Kidney epithelial cell (primary cell): ENCODE data around the gene LTBR. TPM values are rescaled to one million over a fixed set of nuclear protein-coding genes. Genes with fewer than 3 reads are reported as not detected.

Experiments
- DNase-seq: peaks from one replicate; pipeline ENCODE4 v3.0.0-alpha.2; 2010; ENCODE audit warnings: low read depth
- H3K27me3 ChIP-seq: 2 replicates; pipeline ENCODE4 v1.6.0; 2011; ENCODE audit warnings: low read length; ENCODE audit not compliant: control insufficient read depth, insufficient read depth
- H3K36me3 ChIP-seq: 2 replicates; pipeline ENCODE4 v1.5.1; 2011; ENCODE audit warnings: low read length; ENCODE audit not compliant: control insufficient read depth, insufficient read depth
- H3K4me3 ChIP-seq: 2 replicates; pipeline ENCODE4 v1.5.1; 2011; ENCODE audit warnings: low read depth, mild to moderate bottlenecking, control low read depth, low read length
- total RNA-seq: library from RNA; depleted of rRNA; stranded (reverse); fragments of >200 nt; gene quantifications from 2 replicates; pipeline ENCODE4 v1.2.3, GENCODE V29; 2015
- TF ChIP-seq, protein P1 (sequence below): IDR thresholded peaks from 2 replicates; pipeline ENCODE4 v1.5.1; 2011; ENCODE audit warnings: mild to moderate bottlenecking, moderate library complexity, low read length, control low read depth, inconsistent platforms; ENCODE audit not compliant: insufficient read depth, poor library complexity, severe bottlenecking

The LTBR gene
- total RNA-seq, 1 donor from 2014 or later, result 134 TPM

DNA sequence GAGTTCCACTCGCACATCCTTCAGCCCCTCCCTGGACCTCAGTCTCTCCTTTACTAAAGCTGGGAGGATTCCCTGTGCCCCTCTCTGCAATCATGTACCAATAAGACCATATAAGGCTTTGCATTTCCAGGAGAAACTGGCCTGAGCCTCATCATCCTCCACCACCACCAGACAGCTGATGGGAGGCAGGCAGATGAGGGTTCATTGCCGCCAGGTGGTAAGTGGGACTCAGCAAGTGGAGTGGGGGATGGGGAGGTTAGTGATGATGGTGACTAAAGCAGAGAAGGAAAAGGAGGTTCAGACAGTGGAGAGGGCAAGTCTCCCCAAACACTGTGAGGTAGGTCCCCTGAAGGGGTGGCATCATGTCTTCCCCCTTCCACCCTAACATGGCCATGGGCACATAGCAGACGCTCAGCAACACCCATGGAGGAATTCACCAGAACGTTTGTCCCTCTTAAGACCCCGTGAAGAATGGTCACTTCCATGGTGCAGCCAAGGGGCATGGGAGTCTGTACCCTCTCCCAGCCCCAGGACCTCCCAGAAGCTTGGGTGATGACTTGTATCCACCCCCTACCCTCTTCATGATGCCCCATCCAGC lies 37.6 kb upstream of the LTBR start:
- TF ChIP-seq, protein P1, sequence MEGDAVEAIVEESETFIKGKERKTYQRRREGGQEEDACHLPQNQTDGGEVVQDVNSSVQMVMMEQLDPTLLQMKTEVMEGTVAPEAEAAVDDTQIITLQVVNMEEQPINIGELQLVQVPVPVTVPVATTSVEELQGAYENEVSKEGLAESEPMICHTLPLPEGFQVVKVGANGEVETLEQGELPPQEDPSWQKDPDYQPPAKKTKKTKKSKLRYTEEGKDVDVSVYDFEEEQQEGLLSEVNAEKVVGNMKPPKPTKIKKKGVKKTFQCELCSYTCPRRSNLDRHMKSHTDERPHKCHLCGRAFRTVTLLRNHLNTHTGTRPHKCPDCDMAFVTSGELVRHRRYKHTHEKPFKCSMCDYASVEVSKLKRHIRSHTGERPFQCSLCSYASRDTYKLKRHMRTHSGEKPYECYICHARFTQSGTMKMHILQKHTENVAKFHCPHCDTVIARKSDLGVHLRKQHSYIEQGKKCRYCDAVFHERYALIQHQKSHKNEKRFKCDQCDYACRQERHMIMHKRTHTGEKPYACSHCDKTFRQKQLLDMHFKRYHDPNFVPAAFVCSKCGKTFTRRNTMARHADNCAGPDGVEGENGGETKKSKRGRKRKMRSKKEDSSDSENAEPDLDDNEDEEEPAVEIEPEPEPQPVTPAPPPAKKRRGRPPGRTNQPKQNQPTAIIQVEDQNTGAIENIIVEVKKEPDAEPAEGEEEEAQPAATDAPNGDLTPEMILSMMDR, result no peak
- DNase-seq, result no peak
- Histone ChIP-seq H3K27me3 (no peaks in the 10 kb centered on the region), H3K36me3 (peaks cover 1% of the 10 kb centered on the region), H3K4me3 (no peak overlapping the region)

DNA sequence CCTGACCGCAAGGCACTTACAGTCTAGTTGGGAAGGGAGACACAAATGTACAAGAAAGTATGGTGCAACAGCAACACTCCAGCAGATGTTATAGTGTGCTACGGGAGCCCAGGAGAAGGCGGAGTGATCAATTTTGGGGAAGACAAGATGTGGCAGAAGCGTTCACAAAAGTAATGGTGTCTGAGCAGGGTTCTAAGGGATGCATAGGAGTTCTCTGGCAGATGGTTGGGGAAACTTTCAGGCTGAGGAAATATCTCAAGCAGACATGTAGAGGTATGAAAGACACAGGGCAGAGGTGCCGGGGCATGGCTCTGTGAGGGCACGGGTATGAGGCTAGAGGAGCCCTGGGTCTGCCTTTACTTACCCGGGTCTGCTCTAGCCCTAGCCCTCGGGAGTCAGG lies 37.0 kb upstream of the LTBR start:
- TF ChIP-seq, protein P1, result no peak
- peaks cover 1% of the 10 kb centered on the region for H3K36me3 ChIP-seq
- H3K27me3 ChIP-seq, result no peaks in the 10 kb centered on the region
- DNase-seq, result no peak
- no peak overlapping the region for H3K4me3 ChIP-seq

DNA sequence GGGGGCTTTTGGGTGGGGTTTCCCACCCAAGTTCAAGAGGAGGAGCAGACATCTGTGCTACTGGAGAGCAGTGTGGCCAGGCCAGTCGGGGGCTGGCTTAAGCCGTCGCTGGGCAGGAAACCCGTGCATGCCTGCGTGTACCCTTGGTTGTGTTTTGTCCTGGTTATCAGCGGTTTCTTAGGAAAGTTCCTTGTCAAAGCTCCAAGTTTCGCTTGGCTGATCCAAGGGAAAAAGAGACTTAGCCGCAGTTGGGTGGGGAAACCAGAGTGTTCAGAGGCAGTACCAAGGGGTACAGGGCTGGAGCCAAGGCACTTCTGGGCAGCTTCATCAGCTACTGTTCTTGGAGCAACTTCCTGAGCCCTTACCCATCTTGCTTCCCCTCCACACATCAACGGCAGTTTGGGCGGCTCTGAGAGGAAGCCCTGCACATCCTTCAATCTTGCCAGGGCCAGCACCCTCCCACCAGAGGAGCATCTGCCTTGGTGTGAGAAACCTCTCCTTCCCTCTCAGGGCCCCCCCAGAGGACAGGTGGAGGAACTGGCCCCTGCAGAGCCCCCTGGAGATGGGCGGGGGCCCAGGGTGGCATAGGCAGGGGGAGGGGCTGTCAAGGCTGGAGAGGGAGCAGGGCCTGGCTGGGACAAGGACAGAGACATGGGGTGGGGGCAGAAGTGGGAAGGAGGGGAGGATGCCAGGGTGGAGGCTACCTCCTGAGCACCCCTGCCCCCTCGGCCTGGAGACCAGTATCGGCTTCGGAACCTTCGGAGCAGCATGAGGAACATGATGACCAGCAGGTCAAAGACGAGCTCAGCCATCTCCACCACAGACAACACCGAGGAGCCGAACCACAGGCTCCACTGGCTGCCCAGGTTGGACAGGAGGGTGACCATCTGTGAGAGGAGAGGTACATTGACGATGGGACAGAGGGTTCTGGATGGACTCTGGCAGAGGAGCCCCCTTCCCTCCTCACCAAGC lies 36.3 kb upstream of the LTBR start:
- TF ChIP-seq, protein P1, result no peak
- peaks cover 1% of the 10 kb centered on the region for H3K36me3 ChIP-seq
- no peak overlapping the region for H3K4me3 ChIP-seq
- H3K27me3 ChIP-seq, result no peaks in the 10 kb centered on the region
- DNase-seq, result no peak

DNA sequence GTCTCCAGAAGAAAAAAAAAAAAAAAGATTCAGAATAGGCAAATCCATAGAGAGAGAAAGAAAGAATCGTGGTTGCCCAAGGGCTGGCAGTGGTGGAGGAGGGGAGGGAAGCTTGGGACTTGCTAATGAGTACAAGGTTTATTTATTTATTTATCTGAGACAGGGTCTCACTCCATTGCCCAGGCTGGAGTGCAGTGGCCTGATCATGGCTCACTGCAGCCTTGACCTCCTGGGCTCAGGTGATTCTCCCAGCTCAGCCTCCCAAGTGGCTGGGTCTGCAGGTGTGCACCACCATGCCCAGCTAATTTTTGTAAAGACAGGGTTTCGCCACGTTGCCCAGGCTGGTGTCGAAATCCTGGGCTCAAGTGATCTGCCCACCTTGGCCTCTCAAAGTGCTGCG lies 32.3 kb upstream of the LTBR start:
- TF ChIP-seq, protein P1, result no peak
- DNase-seq, result no peak
- H3K27me3 ChIP-seq, result no peaks in the 10 kb centered on the region
- no peak overlapping the region for H3K4me3 ChIP-seq
- peaks cover 1% of the 10 kb centered on the region for H3K36me3 ChIP-seq

DNA sequence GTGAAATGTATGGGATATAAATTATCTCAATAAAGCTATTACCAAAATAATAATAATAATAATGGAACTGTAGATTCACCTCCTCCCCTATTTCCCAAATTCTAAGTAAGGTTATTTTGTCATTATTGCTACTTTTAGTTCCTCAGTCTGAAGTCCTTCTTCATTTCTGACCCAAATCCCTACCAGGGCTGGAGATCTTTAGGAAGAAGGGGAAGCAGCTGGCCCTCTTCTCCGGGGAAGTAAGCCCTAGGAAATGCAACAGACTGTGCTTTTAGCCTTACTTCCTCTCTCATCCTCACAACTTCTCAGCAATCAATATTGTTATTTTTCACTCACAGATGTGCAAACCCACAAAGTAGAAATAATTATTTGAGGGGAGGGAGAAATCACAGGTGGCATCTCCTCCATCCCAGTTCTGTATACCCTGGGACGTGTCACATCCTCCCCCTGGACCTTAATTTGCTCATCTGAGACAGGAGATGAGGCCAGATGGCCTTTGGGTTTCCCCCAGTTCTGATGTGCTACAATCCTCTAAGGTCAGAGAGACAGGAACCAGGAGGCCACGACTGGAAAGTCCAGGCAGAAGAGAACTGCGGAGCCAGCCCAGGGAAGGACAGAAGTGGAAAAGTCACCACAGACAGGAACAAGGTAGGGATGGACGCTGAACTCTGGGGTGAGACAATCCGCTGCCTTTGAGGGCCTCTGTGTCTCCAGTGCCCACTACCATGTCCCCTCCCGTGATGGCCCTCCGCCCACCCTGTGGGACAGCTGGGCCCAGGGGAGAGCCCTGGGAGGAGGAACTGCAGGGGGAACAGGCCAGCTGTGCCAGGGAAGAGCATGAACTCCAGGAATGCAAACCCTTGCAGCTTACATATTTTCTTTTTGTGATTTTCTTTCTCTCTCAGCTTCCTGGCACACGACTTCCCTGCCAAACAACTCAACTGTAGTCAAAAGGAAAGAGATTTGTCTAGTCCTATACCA lies 31.5 kb upstream of the LTBR start:
- TF ChIP-seq, protein P1, result no peak
- H3K27me3 ChIP-seq, result no peaks in the 10 kb centered on the region
- DNase-seq, result no peak
- H3K36me3 ChIP-seq, result peaks cover 1% of the 10 kb centered on the region
- H3K4me3 ChIP-seq, result no peak overlapping the region
